HCT116 (cell line): ENCODE data around the gene EIF2A. TPM values are rescaled to one million over a fixed set of nuclear protein-coding genes. Genes with fewer than 3 reads are reported as not detected.
A peak's percentile ranks its signal among the peaks of the same experiment; 100 is the strongest.

Source experiments
- ATAC-seq: fragments of 200-7000 bp; cut with Tn5 transposase; 2 replicates; pipeline ENCODE4 v1.9.1; 2020; ENCODE audit warnings: mild to moderate bottlenecking, moderate library complexity
- BruUV-seq: library from RNA; stranded (reverse); fragments of 400-500 nt; replicated peaks from 2 replicates; lab custom pipeline; 2021; lab: Mats Ljungman, UMichigan
- CTCF ChIA-PET: fragments of 300-600 bp; sonication (Branson Sonifier 250); formaldehyde crosslinking; loops from one replicate; lab custom pipeline; 2021; ENCODE audit warnings: antibody characterized with exemption; lab: Charles Lee
- POLR2A ChIA-PET: fragments of 300-600, 350-600 bp; sonication (Branson Sonifier 250); formaldehyde crosslinking; loops from one replicate; lab custom pipeline; 2021; ENCODE audit warnings: antibody characterized with exemption; lab: Charles Lee
- RAD21 ChIA-PET, 2 experiments: fragments of 300-600 bp; sonication (Branson Sonifier 250); formaldehyde crosslinking; loops; one replicate each; lab custom pipeline; 2023; ENCODE audit warnings: low total read pairs in 2 of 2; ENCODE audit not compliant: uncharacterized antibody in 2 of 2, unreplicated experiment in 2 of 2, low non-redundant PET in 1 of 2; lab: Charles Lee
- DNase-seq: peaks from one replicate; pipeline ENCODE4 v3.0.0-alpha.2; 2010; ENCODE audit warnings: low read depth, low spot score
- H2AFZ ChIP-seq: fragments of 200-600 bp; shearing (Covaris generic), sonication (generic); 2 replicates; pipeline ENCODE4 v1.6.1; 2017; ENCODE audit warnings: low read depth, mixed run types, mixed read lengths, antibody characterized with exemption, low read length; ENCODE audit not compliant: poor library complexity, severe bottlenecking
- H3K27ac ChIP-seq: 2 replicates; pipeline ENCODE4 v1.5.1; 2012; ENCODE audit warnings: low read depth, low read length
- H3K27me3 ChIP-seq: fragments of 200-600 bp; sonication (generic); 2 replicates; pipeline ENCODE4 v1.6.1; 2016; ENCODE audit warnings: mixed run types, low read length, mixed read lengths; ENCODE audit not compliant: insufficient read depth
- H3K36me3 ChIP-seq, 2 experiments: fragments of 200-500 bp in 1 of 2; fragments of 200-600 bp in 1 of 2; sonication (Bioruptor generic) in 1 of 2; sonication (generic) in 1 of 2; 2 replicates each; pipeline versions ENCODE4 v1.5.1 to v1.6.1; 2014 to 2016; ENCODE audit warnings: low read length in 2 of 2, inconsistent platforms in 1 of 2, mixed read lengths in 1 of 2, mixed run types in 1 of 2; ENCODE audit not compliant: insufficient read depth in 2 of 2, control insufficient read depth in 1 of 2
- H3K4me1 ChIP-seq, 2 experiments: fragments of 200-600 bp in 1 of 2; sonication (generic) in 1 of 2; 2 replicates each; pipeline versions ENCODE4 v1.5.1 to v1.6.1; 2012 to 2017; ENCODE audit warnings: low read length in 2 of 2, inconsistent platforms in 1 of 2, mild to moderate bottlenecking in 1 of 2, mixed read lengths in 1 of 2, mixed run types in 1 of 2, moderate library complexity in 1 of 2; ENCODE audit not compliant: insufficient read depth in 2 of 2, control insufficient read depth in 1 of 2
- H3K4me2 ChIP-seq: fragments of 200-600 bp; sonication (generic); 2 replicates; pipeline ENCODE4 v1.6.1; 2017; ENCODE audit warnings: mixed run types, low read length, mixed read lengths
- H3K4me3 ChIP-seq, 2 experiments: fragments of 200-600 bp in 1 of 2; sonication (generic) in 1 of 2; replicated peaks in 1 of 2; 2 replicates each; pipeline ENCODE4 v1.5.1; 2011 to 2016; ENCODE audit warnings: low read length in 2 of 2, control low read depth in 1 of 2, low read depth in 1 of 2, mild to moderate bottlenecking in 1 of 2, mixed read lengths in 1 of 2, mixed run types in 1 of 2
- H3K79me2 ChIP-seq: fragments of 200-600 bp; sonication (generic); 2 replicates; pipeline ENCODE4 v1.6.1; 2017; ENCODE audit warnings: mild to moderate bottlenecking, mixed run types, low read length, moderate library complexity, mixed read lengths; ENCODE audit not compliant: insufficient read depth
- H3K9ac ChIP-seq: fragments of 200-600 bp; sonication (generic); 2 replicates; pipeline ENCODE4 v1.6.1; 2016; ENCODE audit warnings: low read length, mixed read lengths
- H3K9me2 ChIP-seq: fragments of 200-600 bp; sonication (generic), shearing (Covaris generic); 2 replicates; pipeline ENCODE4 v1.6.1; 2017; ENCODE audit warnings: mixed run types, mild to moderate bottlenecking, moderate library complexity; ENCODE audit not compliant: insufficient read depth
- H3K9me3 ChIP-seq, 2 experiments: fragments of 200-500 bp in 1 of 2; fragments of 200-600 bp in 1 of 2; sonication (Bioruptor generic) in 1 of 2; sonication (generic) in 1 of 2; 2 replicates each; pipeline ENCODE4 v1.6.1; 2014 to 2017; ENCODE audit warnings: low read length in 2 of 2, mixed read lengths in 2 of 2, inconsistent platforms in 1 of 2, low read depth in 1 of 2, mild to moderate bottlenecking in 1 of 2, mixed run types in 1 of 2, moderate library complexity in 1 of 2; ENCODE audit not compliant: control insufficient read depth in 1 of 2, insufficient read depth in 1 of 2
- H4K20me1 ChIP-seq: fragments of 200-600 bp; sonication (generic), shearing (Covaris generic); 2 replicates; pipeline ENCODE4 v1.6.1; 2017; ENCODE audit warnings: mixed run types, mild to moderate bottlenecking, moderate library complexity; ENCODE audit not compliant: insufficient read depth
- ATF3 ChIP-seq: IDR thresholded peaks from 2 replicates; pipeline ENCODE4 v1.6.1; 2012
- EGR1 ChIP-seq: IDR thresholded peaks from 2 replicates; pipeline ENCODE4 v1.6.1; 2012; ENCODE audit warnings: low read depth
- FOSL1 ChIP-seq: IDR thresholded peaks from 2 replicates; pipeline ENCODE4 v1.6.1; 2012; ENCODE audit warnings: low read depth
- JUND ChIP-seq: IDR thresholded peaks from 2 replicates; pipeline ENCODE4 v1.6.1; 2012
- MAX ChIP-seq: IDR thresholded peaks from 2 replicates; pipeline ENCODE4 v1.6.1; 2012
- SIN3A ChIP-seq: IDR thresholded peaks from 2 replicates; pipeline ENCODE4 v1.6.1; 2012; ENCODE audit warnings: low read depth
- SP1 ChIP-seq: IDR thresholded peaks from 2 replicates; pipeline ENCODE4 v1.6.1; 2012; ENCODE audit warnings: low read depth
- intact Hi-C: fragments of 100-400 bp; cut with micrococcal nuclease; formaldehyde crosslinking; loops from 2 replicates; pipeline ENCODE4 v1.10.0; 2022
- total RNA-seq: library from RNA; stranded (reverse); gene quantifications from one replicate; pipeline ENCODE4 v1.2.1, GENCODE V29; 2021; ENCODE audit not compliant: unreplicated experiment

EIF2A gene
- total RNA-seq, 1 experiment from 2014 or later = 126 TPM

- Histone ChIP-seq H3K9me3 (no peaks in the 10 kb centered on the region), H3K4me3 (peak overlapping the region; percentile 91), H3K36me3 (0 out of 4 replicates have a peak, but pooled peaks cover 0 to 5% of the 10 kb centered on the region in 2 experiments), H3K79me2 (peaks cover 93% of the 10 kb centered on the region), H3K4me1 (peaks cover 15 to 44% of the 10 kb centered on the region in 2 experiments), H3K4me2 (peak overlapping the region; percentile 85), H3K27me3 (no peaks in the 10 kb centered on the region), H2AFZ (no peak overlapping the region), H4K20me1 (no peaks in the 10 kb centered on the region), H3K9me2 (no peaks in the 10 kb centered on the region), H3K27ac (peak overlapping the region; percentile 90), H3K9ac (peak overlapping the region; percentile 80)
- TF ChIP-seq EGR1 (no peak), JUND (peak; percentile 55; the same call in 1 of the 2 replicates), SP1 (peak; percentile 36; the same call in 1 of the 2 replicates), FOSL1 (peak; percentile 15; the same call in 1 of the 2 replicates), SIN3A (peak; percentile 85; the same call in 1 of the 2 replicates), ATF3 (no peak; the same call in 1 of the 2 replicates), MAX (peak; percentile 59; the same call in 1 of the 2 replicates)
- ChIA-PET RAD21 (no interaction called here), POLR2A (interaction anchor here (0.7 to 2.0 kb wide), 8 partner anchors 9 to 159 kb away, joined by 3 to 19 read pairs (median 4); partner anchors contain the start of genes EIF2A and ERICH6), CTCF (no interaction called here)
- DNase-seq = peak; percentile 15
- BruUV-seq = TSS peak; percentile 89
- ATAC-seq = peak; percentile 55
- intact Hi-C loops = loop anchor here (5.0 kb wide), 2 partner anchors 55 to 160 kb away; partner anchors contain the start of genes EIF2A, SERP1 and SIAH2
These were observed 56.0 kb downstream of the EIF2A start for GRCh38 chr3:150602426-150603152.
